D721Med (cell line): ENCODE measurements around the gene PRUNE2.

Experiments
- DNase-seq: peaks from one replicate; pipeline ENCODE4 v3.0.0; 2011; ENCODE audit warnings: low spot score; ENCODE audit not compliant: insufficient read length
- FAIRE-seq: peaks from 2 replicates; lab custom pipeline; 2011; peaks lifted over from hg19 to GRCh38; lab: Jason Lieb, UNC
- TF ChIP-seq, protein P1 (sequence below): IDR thresholded peaks from 2 replicates; pipeline ENCODE4 v1.5.1; 2012; ENCODE audit warnings: mild to moderate bottlenecking, control low read depth; ENCODE audit not compliant: insufficient read depth; ENCODE audit errors: missing control alignments

The PRUNE2 gene

GRCh38 chr9:76570826-76571225 is 335.1 kb downstream of the PRUNE2 start:
- DNase-seq (no peak), FAIRE-seq (no peak)
- TF ChIP-seq, protein P1, sequence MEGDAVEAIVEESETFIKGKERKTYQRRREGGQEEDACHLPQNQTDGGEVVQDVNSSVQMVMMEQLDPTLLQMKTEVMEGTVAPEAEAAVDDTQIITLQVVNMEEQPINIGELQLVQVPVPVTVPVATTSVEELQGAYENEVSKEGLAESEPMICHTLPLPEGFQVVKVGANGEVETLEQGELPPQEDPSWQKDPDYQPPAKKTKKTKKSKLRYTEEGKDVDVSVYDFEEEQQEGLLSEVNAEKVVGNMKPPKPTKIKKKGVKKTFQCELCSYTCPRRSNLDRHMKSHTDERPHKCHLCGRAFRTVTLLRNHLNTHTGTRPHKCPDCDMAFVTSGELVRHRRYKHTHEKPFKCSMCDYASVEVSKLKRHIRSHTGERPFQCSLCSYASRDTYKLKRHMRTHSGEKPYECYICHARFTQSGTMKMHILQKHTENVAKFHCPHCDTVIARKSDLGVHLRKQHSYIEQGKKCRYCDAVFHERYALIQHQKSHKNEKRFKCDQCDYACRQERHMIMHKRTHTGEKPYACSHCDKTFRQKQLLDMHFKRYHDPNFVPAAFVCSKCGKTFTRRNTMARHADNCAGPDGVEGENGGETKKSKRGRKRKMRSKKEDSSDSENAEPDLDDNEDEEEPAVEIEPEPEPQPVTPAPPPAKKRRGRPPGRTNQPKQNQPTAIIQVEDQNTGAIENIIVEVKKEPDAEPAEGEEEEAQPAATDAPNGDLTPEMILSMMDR: no peak

- DNase-seq: no peak
- TF ChIP-seq, protein P1: no peak
- no peak for FAIRE-seq
Observed at GRCh38 chr9:76567086-76567485, 338.8 kb downstream of the PRUNE2 start.

DNA sequence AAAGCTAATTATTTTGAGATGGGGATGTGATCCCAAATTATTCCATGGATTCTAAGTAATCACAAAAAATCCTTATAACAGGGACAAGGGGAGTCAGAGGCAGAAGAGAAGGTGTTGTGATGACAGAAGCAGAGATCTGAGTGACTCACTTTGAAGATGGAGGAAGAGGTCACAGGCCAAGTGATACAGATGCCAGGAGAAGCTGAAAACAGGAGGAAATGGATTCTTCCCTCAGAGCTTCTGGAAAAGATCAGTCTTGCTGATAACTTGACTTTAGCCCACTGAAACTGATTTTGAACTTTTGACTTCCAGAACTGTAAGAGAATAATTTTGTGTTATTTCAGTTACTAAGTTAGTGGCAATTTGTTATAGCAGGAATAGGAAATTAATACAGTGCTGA is 341.6 kb downstream of the PRUNE2 start:
- TF ChIP-seq, protein P1: no peak
- DNase-seq (no peak), FAIRE-seq (no peak)

DNA sequence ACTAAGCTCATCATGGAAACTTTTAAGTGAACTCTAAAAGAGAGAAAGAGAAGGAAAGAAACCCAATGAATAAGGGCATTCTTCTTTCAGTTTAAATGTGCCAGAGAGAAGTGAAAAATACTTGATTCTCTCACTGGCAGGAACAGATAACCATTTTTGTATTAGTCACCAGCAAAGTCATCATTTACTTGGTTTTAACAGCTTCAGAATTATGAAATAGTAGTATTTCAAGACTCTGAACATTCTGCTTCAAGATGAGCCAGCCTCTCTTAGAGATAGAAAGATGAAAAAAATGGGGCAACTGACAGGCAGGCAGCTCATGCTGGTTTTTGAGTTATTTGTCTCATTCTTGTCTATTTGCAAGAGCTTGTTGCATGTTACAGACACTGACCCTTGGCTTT is 343.4 kb downstream of the PRUNE2 start:
- TF ChIP-seq, protein P1: no peak
- DNase-seq: no peak
- FAIRE-seq: no peak

DNA sequence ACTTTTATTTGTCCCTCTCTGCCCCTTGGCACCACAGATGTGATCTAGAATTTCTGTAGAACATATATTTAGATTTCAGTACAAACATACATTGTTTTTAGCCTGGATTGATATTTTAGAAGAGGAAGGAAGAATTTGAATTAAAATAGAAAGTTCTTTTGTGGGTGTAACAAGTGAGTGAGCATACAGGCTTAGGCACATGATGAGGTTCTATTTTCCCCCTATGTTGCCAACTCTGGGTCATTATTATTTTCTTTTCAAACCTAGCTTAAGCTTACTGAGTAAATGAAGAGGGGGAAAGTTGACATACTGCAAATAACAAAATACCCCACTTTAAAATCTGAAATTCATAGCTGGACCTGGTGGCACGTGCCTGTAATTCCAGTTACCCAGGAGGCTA is 344.0 kb downstream of the PRUNE2 start:
- TF ChIP-seq, protein P1: no peak
- no peak for FAIRE-seq
- no peak for DNase-seq
